ENCODE results near the gene CLPSL1.

Gene CLPSL1

DNA sequence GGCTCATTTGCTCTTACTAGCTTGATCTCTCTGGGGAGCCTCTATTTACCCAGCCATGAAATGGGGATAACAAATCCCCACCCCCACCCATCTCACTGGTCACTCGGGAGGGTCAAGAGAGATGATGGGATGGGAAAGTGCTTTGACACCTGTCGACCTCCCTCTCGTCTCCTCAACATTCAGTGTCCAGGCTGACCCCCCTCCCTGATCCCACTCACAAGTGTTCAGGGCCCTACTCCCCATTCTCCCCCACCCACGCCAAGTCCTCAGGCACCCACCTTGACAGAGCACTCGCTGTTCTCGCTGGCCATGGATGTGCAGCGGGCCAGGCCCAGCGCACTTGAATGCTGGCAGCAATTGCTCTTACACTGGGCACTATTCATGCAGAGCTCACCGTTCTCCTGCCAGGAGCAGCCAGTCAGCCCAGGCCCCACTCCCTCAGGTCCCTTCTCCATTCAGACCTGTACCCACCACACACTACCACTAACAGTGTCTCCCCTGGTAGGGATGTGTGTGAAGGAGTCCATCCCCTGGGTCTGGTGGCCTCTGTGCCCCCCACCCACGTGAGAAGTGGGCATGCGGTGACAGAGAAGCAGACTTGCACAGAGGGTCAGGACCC is 14.7 kb downstream of the CLPSL1 start:
- no peak for DNase-seq (ENCODE audit: low read depth in 2 of 2, low spot score in 1 of 2)

DNA sequence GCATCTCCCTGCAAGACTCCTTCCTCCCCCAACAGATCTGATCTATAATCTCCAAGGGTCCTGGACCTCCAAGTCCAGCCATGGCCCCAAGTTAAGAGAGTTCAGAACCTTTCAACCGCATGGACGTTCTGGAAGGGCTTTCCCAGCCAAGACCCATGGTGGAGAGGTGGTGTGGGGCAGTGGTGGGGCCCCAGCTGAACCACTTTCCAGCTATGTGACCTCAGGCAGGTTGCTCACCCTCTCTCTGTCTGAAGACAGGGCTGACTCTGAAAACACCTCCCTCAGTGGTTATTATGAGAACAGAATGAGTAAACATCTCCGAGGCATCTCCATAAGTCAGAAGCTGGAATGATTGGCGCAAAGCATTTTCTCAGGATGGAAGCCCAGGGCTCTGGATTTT is 15.4 kb downstream of the CLPSL1 start:
- DNase-seq (ENCODE audit: low read depth in 2 of 2, low spot score in 1 of 2) = no peak

- no peak for DNase-seq (ENCODE audit: low read depth in 2 of 2, low spot score in 1 of 2)
Observed at GRCh38 chr6:35797837-35798526, 17.2 kb downstream of the CLPSL1 start.

DNA sequence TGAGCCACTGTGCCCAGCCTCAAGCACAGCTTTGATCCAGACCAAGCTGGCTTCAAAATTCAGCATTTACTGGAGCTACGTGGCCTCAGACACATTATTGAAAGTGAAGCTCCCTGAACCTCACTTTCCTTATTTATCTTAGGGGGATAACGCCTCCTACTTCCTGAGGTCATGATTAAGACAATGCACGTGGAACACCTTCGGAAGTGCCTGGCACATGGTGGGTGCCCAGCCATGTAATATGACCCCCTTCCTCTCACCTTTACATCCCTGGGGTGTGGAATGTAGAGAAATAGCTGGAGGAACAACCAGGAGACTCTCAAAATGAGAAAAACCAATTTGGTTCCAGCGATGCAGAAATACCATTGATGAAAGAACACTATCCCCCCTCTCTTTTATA is 17.9 kb downstream of the CLPSL1 start:
- DNase-seq (ENCODE audit: low read depth in 2 of 2, low spot score in 1 of 2) = no peak

DNA sequence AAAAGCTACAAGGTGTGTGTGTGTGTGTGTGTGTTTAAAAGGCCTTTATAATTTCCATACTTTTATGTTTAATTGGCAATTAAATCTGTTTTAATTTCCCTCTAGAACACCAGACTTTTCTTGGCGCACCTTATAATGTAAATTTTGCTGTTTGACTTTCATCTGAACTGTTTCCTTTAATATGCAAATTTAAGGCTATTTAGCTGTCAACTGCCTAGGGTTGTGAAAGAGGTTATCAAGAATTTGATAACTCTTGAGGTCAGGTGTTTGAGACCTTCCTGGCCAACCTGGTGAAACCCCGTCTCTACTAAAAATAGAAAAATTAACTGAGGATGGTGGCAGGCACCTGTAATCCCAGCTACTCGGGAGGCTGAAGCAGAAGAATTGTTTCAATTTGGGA is 20.3 kb downstream of the CLPSL1 start:
- DNase-seq (ENCODE audit: low read depth in 2 of 2, low spot score in 1 of 2) = no peak

- peak in 1 of 2 donors; percentile 12 for DNase-seq (ENCODE audit: low read depth in 2 of 2, low spot score in 1 of 2)
Observed at GRCh38 chr6:35804996-35805736, 24.3 kb downstream of the CLPSL1 start, which contains the start of gene LHFPL5. LHFPL5 (plus strand) TSS chr6:35805352; CDS start chr6:35805671, 319 bp downstream.

DNA sequence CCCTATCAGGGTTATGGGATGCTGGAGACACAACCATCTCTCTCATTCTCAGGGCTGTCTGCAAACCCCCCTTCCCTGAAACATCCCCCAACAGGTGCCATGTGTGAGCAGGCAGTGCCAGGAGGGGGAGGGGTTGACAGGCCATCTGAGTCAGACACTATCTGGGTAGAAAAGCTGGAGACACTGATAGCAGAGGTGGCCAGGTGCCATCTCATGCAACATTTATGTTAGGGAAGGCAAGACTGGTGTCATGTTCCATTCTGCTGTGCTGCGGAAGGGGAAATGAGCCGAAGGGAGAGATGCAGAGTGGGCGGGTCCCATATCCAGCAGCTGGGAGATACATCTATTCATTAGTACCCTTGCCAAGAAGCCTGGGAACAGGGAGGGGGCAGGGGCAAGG is 27.9 kb downstream of the CLPSL1 start:
- DNase-seq (ENCODE audit: low read depth in 2 of 2, low spot score in 1 of 2) = no peak

- DNase-seq (ENCODE audit: low read depth in 2 of 2, low spot score in 1 of 2) = no peak
Observed at GRCh38 chr6:35809809-35810208, 29.0 kb downstream of the CLPSL1 start.

- DNase-seq (ENCODE audit: low read depth in 2 of 2, low spot score in 1 of 2) = no peak
Observed at GRCh38 chr6:35810971-35811698, 30.3 kb downstream of the CLPSL1 start.

GRCh38 chr6:35811699-35811995 is 30.8 kb downstream of the CLPSL1 start:
- no peak for DNase-seq (ENCODE audit: low read depth in 2 of 2, low spot score in 1 of 2)

GRCh38 chr6:35817515-35817914 is 36.7 kb downstream of the CLPSL1 start:
- no peak for DNase-seq (ENCODE audit: low read depth in 2 of 2, low spot score in 1 of 2)

DNA sequence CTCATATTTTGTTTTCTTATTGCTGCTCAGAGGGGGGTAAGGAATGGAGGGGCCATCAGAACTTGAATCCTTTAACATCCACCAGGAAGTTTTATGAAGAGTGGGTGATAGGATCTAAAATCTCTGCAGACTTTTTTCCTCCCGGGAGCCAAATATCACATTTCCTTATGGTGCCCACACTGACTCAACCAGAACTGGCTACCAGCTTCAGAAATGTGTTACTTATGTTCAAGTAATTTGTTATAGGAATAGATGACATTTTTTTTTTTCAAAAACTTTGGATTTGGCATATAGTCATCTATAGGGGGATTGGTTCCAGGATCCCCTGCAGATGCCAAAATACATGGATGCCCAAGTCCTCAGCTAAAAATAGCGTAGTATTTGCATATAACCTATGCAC is 42.8 kb downstream of the CLPSL1 start:
- no peak for DNase-seq (ENCODE audit: low read depth in 2 of 2, low spot score in 1 of 2)

GRCh38 chr6:35824552-35825192 is 43.9 kb downstream of the CLPSL1 start:
- no peak for DNase-seq (ENCODE audit: low read depth in 2 of 2, low spot score in 1 of 2)

DNA sequence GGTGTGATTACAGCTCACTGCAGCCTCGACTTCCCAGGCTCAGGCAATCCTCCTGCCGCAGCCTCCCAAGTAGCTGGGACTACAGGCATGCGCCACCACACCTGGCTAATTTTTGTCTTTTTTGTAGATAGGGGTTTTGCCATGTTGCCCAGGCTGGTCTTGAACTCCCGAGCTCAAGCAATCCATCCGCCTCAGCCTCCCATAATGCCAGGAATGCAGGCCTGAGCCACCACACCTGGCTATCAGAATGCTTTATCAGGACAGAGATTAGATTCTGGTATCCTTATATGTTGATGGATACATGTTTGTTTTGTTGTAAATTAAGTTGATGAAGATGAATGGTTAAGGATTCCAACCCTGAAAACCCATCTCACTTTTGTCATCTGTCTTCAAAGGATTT is 48.5 kb downstream of the CLPSL1 start:
- DNase-seq (ENCODE audit: low read depth in 2 of 2, low spot score in 1 of 2) = no peak

- no peak for DNase-seq (ENCODE audit: low read depth in 2 of 2, low spot score in 1 of 2)
Observed at GRCh38 chr6:35831257-35832007, 50.6 kb downstream of the CLPSL1 start.

GRCh38 chr6:35833536-35833935 is 52.7 kb downstream of the CLPSL1 start:
- DNase-seq (ENCODE audit: low read depth in 2 of 2, low spot score in 1 of 2) = no peak
